Suprapubic skin (tissue), 4 donors: ENCODE measurements around the gene LIN28A. TPM values are rescaled to one million over a fixed set of nuclear protein-coding genes. Genes with fewer than 3 reads are reported as not detected.

Experiments used
- DNase-seq, 2 donors: peaks; one replicate each; pipeline ENCODE4 v3.0.0-alpha.2; 2019; ENCODE audit warnings: low spot score in 2 of 2
- H3K27ac ChIP-seq: fragments of 200-600 bp; sonication (generic); one replicate; pipeline ENCODE4 v1.5.1; 2019
- H3K27me3 ChIP-seq: fragments of 200-600 bp; sonication (generic); one replicate; pipeline ENCODE4 v1.5.1; 2019
- H3K36me3 ChIP-seq: fragments of 200-600 bp; sonication (generic); one replicate; pipeline ENCODE4 v1.5.1; 2019
- H3K4me1 ChIP-seq: fragments of 200-600 bp; sonication (generic); one replicate; pipeline ENCODE4 v1.5.1; 2019
- H3K4me3 ChIP-seq: fragments of 200-600 bp; sonication (generic); one replicate; pipeline ENCODE4 v1.5.1; 2019; ENCODE audit warnings: mild to moderate bottlenecking
- H3K9me3 ChIP-seq: fragments of 200-600 bp; sonication (generic); one replicate; pipeline ENCODE4 v1.5.1; 2019
- CTCF ChIP-seq, 2 donors: fragments of 200-600 bp in 1 of 2; fragments of 450-650 bp in 1 of 2; sonication (generic) in 1 of 2; IDR thresholded peaks; one replicate each; pipeline ENCODE4 v1.5.1; 2016 to 2019; ENCODE audit warnings: antibody characterized with exemption in 2 of 2, mild to moderate bottlenecking in 1 of 2, moderate library complexity in 1 of 2
- EP300 ChIP-seq: sonication (generic); formaldehyde crosslinking; IDR thresholded peaks from one replicate; pipeline ENCODE4 v1.6.1; 2017; ENCODE audit warnings: antibody characterized with exemption
- POLR2A ChIP-seq, 2 donors: fragments of 450-650 bp; IDR thresholded peaks; one replicate each; pipeline ENCODE4 v1.6.1; 2017; ENCODE audit warnings: antibody characterized with exemption in 2 of 2, mild to moderate bottlenecking in 2 of 2, moderate library complexity in 2 of 2
- POLR2AphosphoS5 ChIP-seq, 3 donors: sonication (generic); formaldehyde crosslinking; IDR thresholded peaks; one replicate each; pipeline ENCODE4 v1.6.1; 2017; ENCODE audit warnings: antibody characterized with exemption in 3 of 3
- WGBS: methylation state at CpG from one replicate; pipeline ENCODE4 v1.1.5; 2018; 5-methylcytosine and 5-hydroxymethylcytosine counted together
- total RNA-seq, 4 donors: library from RNA; depleted of rRNA; stranded (reverse); fragments of >200 nt; gene quantifications; one replicate each; pipeline ENCODE4 v1.1.0, GENCODE V29; 2016

Gene LIN28A
- total RNA-seq, 4 donors from 2014 or later, result not detected

- no peaks in the 10 kb centered on the region for H3K4me1 ChIP-seq
- no peak overlapping the region for H3K4me3 ChIP-seq
- TF ChIP-seq POLR2AphosphoS5 (IDR thresholded peaks at IDR 0.05), result no peak
- TF ChIP-seq EP300, result no peak
- no peak for TF ChIP-seq CTCF (IDR thresholded peaks at IDR 0.05)
- no peak for TF ChIP-seq POLR2A (IDR thresholded peaks at IDR 0.05)
- 74% methylated on average over 7 of the region's 7 CpGs for WGBS
- H3K27me3 ChIP-seq, result no peaks in the 10 kb centered on the region
- no peak for DNase-seq
- no peak overlapping the region for H3K27ac ChIP-seq
- no peaks in the 10 kb centered on the region for H3K36me3 ChIP-seq
- H3K9me3 ChIP-seq, result no peaks in the 10 kb centered on the region
These were observed 21.7 kb upstream of the LIN28A start for GRCh38 chr1:26388791-26389445.

DNA sequence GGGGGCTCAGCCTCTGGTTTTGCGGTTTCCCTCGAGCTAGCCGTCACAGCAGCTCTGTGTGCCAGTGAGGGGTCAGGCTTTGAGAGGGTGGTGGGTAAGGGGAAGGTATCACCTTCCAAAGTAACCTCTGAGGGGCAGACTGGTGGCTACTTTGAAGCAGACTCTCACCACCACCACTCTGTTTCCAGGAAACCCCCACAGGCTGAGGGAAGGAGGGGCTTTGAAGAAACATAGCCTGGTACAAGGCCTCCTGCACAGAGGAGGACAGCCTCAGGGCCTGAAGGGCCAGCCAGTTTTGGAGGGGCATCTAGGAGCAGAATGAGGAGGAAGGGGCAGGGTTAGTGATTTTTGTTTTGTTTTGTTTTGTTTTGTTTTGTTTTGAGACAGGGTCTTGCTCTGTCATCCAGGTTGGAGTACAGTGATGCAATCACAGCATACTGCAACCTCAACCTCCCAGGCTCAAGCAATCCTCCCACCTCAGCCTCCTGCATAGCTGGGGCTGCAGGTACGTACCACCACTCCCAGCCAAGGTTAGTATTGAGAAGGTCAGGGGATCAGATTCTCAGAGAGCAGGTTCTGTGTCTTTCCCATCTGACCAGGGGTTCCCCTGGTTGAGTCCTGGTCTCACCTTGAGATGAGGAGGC, 20.9 kb upstream of the LIN28A start:
- H3K4me1 ChIP-seq, result no peaks in the 10 kb centered on the region
- H3K9me3 ChIP-seq, result no peaks in the 10 kb centered on the region
- H3K36me3 ChIP-seq, result no peaks in the 10 kb centered on the region
- 85% methylated on average over 4 of the region's 4 CpGs for WGBS
- no peak overlapping the region for H3K4me3 ChIP-seq
- TF ChIP-seq EP300, result no peak
- no peak for TF ChIP-seq CTCF (IDR thresholded peaks at IDR 0.05)
- TF ChIP-seq POLR2A (IDR thresholded peaks at IDR 0.05), result no peak
- TF ChIP-seq POLR2AphosphoS5 (IDR thresholded peaks at IDR 0.05), result no peak
- DNase-seq, result no peak
- no peak overlapping the region for H3K27ac ChIP-seq
- H3K27me3 ChIP-seq, result no peaks in the 10 kb centered on the region

DNA sequence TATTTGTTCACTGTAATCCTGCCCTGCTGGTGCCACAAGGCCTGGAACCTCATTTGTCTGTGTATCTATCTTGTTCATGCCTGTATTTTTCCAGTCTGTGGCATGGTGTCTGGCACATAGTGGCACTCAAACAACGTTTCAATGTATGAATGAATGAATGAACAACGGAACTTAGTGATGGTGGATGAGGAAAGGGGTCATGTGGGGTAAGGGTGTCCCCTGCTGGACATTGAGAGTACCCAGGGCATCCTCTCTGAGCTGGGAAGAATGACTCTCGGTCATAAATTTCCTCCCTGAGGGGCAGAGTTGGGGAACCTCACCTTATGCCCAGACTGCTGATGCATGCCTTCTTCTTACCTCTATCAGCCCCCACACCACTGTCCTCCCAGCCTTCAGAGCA, 19.2 kb upstream of the LIN28A start:
- Histone ChIP-seq H3K27ac (no peak overlapping the region), H3K36me3 (no peaks in the 10 kb centered on the region), H3K4me1 (no peaks in the 10 kb centered on the region), H3K4me3 (no peak overlapping the region), H3K9me3 (no peaks in the 10 kb centered on the region), H3K27me3 (no peaks in the 10 kb centered on the region)
- WGBS, result 13% methylated on average over 3 of the region's 3 CpGs
- TF ChIP-seq POLR2AphosphoS5 (IDR thresholded peaks at IDR 0.05) (no peak), EP300 (no peak), CTCF (IDR thresholded peaks at IDR 0.05) (no peak), POLR2A (IDR thresholded peaks at IDR 0.05) (no peak)
- DNase-seq, result no peak

DNA sequence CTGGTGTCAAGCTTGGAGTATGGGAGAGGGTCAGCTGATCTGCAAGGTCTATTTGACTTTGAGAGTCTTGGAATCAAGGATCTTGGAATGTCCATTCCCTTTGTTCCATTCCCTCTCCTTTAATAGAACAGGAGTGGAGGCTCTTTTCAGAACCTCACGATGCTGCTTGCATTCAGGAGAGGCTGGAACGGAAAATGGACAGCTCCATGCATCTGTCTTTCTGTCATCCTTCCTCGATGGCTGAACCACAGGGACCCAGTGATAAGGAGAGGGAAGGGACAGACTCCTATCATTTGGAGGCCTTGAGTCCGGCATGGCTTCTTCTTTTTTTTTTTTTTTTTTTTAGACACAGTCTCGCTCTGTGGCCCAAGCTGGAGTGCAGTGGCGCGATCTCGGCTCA, 14.9 kb upstream of the LIN28A start:
- Histone ChIP-seq H3K4me1 (no peaks in the 10 kb centered on the region), H3K9me3 (no peaks in the 10 kb centered on the region), H3K27me3 (no peaks in the 10 kb centered on the region), H3K36me3 (no peaks in the 10 kb centered on the region), H3K4me3 (no peak overlapping the region), H3K27ac (no peak overlapping the region)
- 83% methylated on average over 8 of the region's 8 CpGs for WGBS
- TF ChIP-seq POLR2A (IDR thresholded peaks at IDR 0.05) (no peak), POLR2AphosphoS5 (IDR thresholded peaks at IDR 0.05) (no peak), EP300 (no peak), CTCF (IDR thresholded peaks at IDR 0.05) (no peak)
- no peak for DNase-seq

GRCh38 chr1:26399034-26399433, 11.6 kb upstream of the LIN28A start:
- Histone ChIP-seq H3K4me3 (no peak overlapping the region), H3K4me1 (no peaks in the 10 kb centered on the region), H3K9me3 (no peaks in the 10 kb centered on the region), H3K27me3 (peaks cover 9% of the 10 kb centered on the region), H3K27ac (no peak overlapping the region), H3K36me3 (no peaks in the 10 kb centered on the region)
- WGBS, result 87% methylated on average over 3 of the region's 3 CpGs
- TF ChIP-seq POLR2AphosphoS5 (IDR thresholded peaks at IDR 0.05) (no peak), POLR2A (IDR thresholded peaks at IDR 0.05) (no peak), EP300 (no peak), CTCF (IDR thresholded peaks at IDR 0.05) (no peak)
- no peak for DNase-seq
